PFSK-1 (cell line): Measurements from ENCODE around the gene UNC45B.

Experiments used
- FOXP2 ChIP-seq: optimal IDR thresholded peaks from 2 replicates; pipeline ENCODE3; 2011; ENCODE audit warnings: borderline replicate concordance, control low read depth, inconsistent platforms; ENCODE audit not compliant: insufficient read depth; ENCODE audit errors: extremely low read length, extremely low read depth
- POLR2AphosphoS5 ChIP-seq: IDR thresholded peaks from 2 replicates; pipeline ENCODE4 v1.6.1; 2012; ENCODE audit warnings: low read depth, mild to moderate bottlenecking, control low read depth, low read length, moderate library complexity
- SIN3A ChIP-seq: IDR thresholded peaks from 2 replicates; pipeline ENCODE4 v1.6.1; 2012; ENCODE audit warnings: mild to moderate bottlenecking, low read length, moderate library complexity, borderline replicate concordance; ENCODE audit not compliant: insufficient read depth
- TAF1 ChIP-seq: IDR thresholded peaks from 2 replicates; pipeline ENCODE4 v1.6.1; 2012; ENCODE audit warnings: low read length, control low read depth, borderline replicate concordance; ENCODE audit not compliant: insufficient read depth
- TF ChIP-seq, protein P1 (sequence below), 2 experiments: IDR thresholded peaks; 2 replicates each; pipeline versions ENCODE4 v1.6.1 to v1.8.0; 2011 to 2012; ENCODE audit warnings: low read depth in 2 of 2, low read length in 2 of 2, control low read depth in 1 of 2, inconsistent platforms in 1 of 2, mild to moderate bottlenecking in 1 of 2, moderate library complexity in 1 of 2; ENCODE audit not compliant: insufficient read depth in 1 of 2

UNC45B gene

GRCh38 chr17:35224436-35224835 lies 76.8 kb downstream of the UNC45B start:
- TF ChIP-seq TAF1: no peak
- TF ChIP-seq POLR2AphosphoS5: no peak
- TF ChIP-seq, protein P1, sequence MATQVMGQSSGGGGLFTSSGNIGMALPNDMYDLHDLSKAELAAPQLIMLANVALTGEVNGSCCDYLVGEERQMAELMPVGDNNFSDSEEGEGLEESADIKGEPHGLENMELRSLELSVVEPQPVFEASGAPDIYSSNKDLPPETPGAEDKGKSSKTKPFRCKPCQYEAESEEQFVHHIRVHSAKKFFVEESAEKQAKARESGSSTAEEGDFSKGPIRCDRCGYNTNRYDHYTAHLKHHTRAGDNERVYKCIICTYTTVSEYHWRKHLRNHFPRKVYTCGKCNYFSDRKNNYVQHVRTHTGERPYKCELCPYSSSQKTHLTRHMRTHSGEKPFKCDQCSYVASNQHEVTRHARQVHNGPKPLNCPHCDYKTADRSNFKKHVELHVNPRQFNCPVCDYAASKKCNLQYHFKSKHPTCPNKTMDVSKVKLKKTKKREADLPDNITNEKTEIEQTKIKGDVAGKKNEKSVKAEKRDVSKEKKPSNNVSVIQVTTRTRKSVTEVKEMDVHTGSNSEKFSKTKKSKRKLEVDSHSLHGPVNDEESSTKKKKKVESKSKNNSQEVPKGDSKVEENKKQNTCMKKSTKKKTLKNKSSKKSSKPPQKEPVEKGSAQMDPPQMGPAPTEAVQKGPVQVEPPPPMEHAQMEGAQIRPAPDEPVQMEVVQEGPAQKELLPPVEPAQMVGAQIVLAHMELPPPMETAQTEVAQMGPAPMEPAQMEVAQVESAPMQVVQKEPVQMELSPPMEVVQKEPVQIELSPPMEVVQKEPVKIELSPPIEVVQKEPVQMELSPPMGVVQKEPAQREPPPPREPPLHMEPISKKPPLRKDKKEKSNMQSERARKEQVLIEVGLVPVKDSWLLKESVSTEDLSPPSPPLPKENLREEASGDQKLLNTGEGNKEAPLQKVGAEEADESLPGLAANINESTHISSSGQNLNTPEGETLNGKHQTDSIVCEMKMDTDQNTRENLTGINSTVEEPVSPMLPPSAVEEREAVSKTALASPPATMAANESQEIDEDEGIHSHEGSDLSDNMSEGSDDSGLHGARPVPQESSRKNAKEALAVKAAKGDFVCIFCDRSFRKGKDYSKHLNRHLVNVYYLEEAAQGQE (IDR thresholded peaks at IDR 0.05; ENCODE audit: insufficient read depth in 1 of 2, low read depth in 2 of 2, low read length in 2 of 2): no peak
- no peak for TF ChIP-seq FOXP2
- TF ChIP-seq SIN3A: no peak

- TF ChIP-seq TAF1 (no peak), POLR2AphosphoS5 (no peak), FOXP2 (no peak), SIN3A (no peak)
- TF ChIP-seq, protein P1 (IDR thresholded peaks at IDR 0.05; ENCODE audit: insufficient read depth in 1 of 2, low read depth in 2 of 2, low read length in 2 of 2): no peak
Observed at GRCh38 chr17:35227546-35227945, 79.9 kb downstream of the UNC45B start.

DNA sequence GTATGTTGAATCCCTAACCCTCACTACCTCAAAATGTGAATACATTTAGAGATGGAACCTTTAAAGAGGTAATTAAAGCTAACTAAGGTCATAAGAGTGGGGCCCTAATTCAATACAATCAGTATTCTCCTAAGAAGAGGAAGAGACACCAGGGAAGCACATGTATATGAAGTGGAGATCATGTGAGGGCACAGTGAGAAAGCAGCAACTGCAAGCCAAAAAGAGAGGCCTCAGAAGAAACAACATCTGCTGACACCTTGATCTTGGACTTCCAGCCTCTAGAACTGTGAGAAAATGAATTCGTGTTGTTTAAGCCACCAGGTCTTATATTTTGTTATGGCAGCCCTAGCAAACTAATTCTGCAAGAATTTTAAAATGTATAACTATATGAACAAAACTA lies 82.0 kb downstream of the UNC45B start:
- no peak for TF ChIP-seq FOXP2
- TF ChIP-seq SIN3A: no peak
- TF ChIP-seq TAF1: no peak
- TF ChIP-seq POLR2AphosphoS5: no peak
- TF ChIP-seq, protein P1 (IDR thresholded peaks at IDR 0.05; ENCODE audit: insufficient read depth in 1 of 2, low read depth in 2 of 2, low read length in 2 of 2): no peak

GRCh38 chr17:35235289-35235688 lies 87.7 kb downstream of the UNC45B start:
- TF ChIP-seq SIN3A: no peak
- no peak for TF ChIP-seq POLR2AphosphoS5
- TF ChIP-seq, protein P1 (IDR thresholded peaks at IDR 0.05; ENCODE audit: insufficient read depth in 1 of 2, low read depth in 2 of 2, low read length in 2 of 2): no peak
- no peak for TF ChIP-seq FOXP2

GRCh38 chr17:35235917-35236316 lies 88.3 kb downstream of the UNC45B start:
- no peak for TF ChIP-seq FOXP2
- TF ChIP-seq TAF1: no peak
- TF ChIP-seq SIN3A: no peak
- no peak for TF ChIP-seq POLR2AphosphoS5
- TF ChIP-seq, protein P1 (IDR thresholded peaks at IDR 0.05; ENCODE audit: insufficient read depth in 1 of 2, low read depth in 2 of 2, low read length in 2 of 2): no peak
